GM18861 (cell line): Measurements from ENCODE around the gene CHN1.

ENCODE experiments used
- ATAC-seq: cut with Tn5 transposase; IDR thresholded peaks from one replicate; pipeline ENCODE4 v1.9.1; 2021; ENCODE audit not compliant: unreplicated experiment

The CHN1 gene

GRCh38 chr2:175011505-175011904 lies 6.3 kb upstream of the CHN1 start:
- no peak for ATAC-seq

DNA sequence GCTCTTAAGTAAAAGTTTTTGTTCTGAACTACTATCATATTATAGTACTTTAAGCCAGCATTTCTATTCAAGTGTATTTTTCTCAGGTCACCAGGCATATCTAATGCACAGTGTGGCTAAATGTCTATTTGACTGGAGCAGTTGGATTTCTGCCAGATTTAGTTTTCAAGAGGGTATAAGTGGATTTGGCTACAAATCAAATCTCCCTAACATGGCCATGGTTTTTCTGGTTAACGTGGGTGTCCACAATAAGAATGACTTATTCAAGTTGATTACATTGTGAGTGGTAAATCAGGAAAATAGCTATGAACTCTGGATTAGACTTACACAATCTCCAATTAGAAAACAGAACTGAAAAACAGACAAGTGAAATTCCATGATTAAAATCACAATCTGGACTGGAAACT lies 5.7 kb upstream of the CHN1 start:
- ATAC-seq: no peak

DNA sequence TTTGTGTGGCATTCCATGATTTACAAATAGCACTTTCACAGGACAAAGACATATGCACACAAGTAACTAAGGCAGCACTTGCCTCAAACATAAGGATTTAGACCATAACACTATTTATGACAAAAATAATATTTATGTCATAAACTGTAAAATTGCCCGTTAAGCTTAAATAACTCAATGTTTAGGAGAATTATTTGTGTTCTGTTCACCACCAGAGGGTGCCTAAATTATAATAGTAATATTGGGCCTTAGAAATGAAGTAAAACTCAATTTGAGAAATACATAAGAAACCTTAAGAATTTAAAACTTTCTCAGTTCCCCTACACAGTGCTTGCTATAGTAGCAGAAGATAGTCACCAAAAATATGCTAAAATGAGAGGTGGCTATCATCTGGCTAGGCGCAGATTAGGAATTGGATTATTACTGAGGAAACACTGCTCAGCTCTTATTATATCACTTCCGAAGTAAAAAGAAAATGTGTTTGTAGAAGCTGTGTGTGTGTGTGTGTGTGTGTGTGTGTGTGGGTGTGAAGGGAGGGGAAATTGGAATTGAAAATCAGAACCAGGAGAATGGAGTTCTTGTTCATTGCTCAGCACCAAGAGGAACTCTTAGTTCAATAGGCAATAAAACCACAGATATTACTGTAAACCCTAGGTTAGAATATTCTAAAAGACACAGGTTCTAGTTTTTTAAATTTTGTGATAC lies 4.9 kb upstream of the CHN1 start:
- no peak for ATAC-seq

GRCh38 chr2:175008801-175009495 lies 3.8 kb upstream of the CHN1 start:
- no peak for ATAC-seq

DNA sequence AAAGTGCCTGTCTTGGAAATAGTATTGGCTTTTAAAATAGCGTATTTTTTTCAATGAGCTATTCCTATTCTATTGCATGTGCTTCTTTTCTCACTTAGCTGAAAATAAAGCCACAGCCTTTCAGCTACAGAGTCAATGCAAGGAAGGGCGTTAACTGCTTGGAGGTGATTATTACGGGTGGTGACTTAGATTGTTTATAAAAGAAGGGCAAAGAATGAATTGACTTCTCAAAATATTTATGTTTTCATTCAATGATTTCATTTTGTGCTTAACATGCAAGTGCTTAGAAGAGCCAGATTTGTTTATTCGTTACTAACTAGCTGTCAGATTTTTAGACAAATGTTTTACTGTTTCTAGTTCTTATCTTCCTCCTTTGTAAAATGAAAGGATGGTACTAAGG lies 2.8 kb upstream of the CHN1 start:
- no peak for ATAC-seq

DNA sequence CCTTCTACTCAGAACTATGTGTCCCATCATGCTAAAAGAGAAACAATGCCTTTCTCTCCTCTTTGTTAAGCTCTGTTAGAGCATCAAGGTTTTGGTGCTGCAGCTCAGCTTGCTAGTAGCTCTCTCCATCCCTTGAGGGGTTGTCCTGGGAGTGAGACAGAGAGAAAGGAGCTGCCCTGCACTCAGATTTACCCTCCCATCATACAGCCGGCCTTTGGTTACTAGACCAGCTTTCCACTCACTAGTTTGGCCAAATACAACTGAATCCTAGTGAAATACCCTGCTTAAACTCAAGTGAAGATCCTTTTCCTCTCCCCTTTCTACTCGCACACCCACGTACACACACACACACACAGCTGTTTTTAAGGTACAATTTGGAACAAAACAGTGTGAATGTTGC lies 2.3 kb upstream of the CHN1 start:
- ATAC-seq: no peak

- no peak for ATAC-seq
Measured at GRCh38 chr2:175006281-175006680, 1.1 kb upstream of the CHN1 start.

- ATAC-seq: no peak
Measured at GRCh38 chr2:175005733-175006264, 618 bp upstream of the CHN1 start.

DNA sequence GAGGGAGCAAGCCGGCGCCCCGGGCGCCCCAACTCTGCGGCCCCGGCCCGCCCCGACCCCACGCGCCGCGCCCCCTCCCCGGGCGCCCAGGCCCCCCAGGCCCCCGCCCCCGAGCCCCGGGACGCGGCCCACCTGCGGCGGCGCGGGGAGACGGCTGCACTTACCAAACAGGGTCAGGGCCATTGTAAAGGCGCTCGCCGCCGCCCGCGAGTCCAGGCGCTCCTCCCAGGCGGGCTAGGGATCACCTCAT lies 526 bp downstream of the CHN1 start:
- peak; percentile 15 for ATAC-seq

DNA sequence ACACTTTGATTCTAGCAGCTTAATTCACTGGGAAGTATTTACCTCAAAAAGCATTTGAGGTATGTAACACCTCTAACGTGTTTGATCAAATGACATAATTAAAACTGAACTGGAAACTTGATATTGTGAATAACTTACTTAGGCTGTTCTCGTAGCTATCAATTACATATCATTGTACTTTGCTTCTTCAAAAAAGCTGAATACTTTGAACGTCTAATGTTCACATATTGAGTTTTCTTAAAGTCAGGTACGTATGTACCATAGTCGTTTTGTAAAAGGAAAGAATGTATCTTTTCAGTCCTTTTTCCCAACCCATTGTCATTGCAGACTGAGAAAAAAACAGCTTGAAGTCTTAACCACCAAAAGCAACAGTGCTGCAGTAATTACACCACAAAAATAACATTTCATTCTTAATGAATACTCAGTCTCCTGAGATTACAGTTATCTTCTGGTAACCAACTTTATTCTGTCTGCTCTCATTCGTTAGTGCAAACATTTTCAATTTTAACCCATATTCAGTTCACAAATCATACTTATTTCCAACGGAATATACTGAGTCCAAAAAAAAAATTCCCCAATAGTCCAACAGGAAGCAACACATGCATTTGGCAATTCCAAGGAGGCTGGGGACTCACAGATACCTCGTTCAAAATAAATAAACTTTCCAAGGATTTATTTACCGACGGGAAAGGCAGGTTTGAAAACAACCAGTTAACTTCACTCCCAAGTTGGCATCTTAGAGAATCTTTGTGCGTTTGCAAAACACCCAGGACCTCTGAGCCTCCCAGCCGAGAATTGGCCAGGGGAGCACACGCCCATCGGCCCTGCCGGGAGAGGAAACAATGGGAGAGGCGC lies 1.1 kb downstream of the CHN1 start:
- ATAC-seq: no peak

- ATAC-seq: no peak
Measured at GRCh38 chr2:175002547-175003274, 2.5 kb downstream of the CHN1 start.

- ATAC-seq: no peak
Measured at GRCh38 chr2:175001566-175001965, 3.6 kb downstream of the CHN1 start.

- ATAC-seq: no peak
Measured at GRCh38 chr2:174997110-174997509, 8.1 kb downstream of the CHN1 start.

GRCh38 chr2:174996622-174997021 lies 8.6 kb downstream of the CHN1 start:
- ATAC-seq: no peak

- no peak for ATAC-seq
Measured at GRCh38 chr2:174994381-174994780, 10.8 kb downstream of the CHN1 start.

DNA sequence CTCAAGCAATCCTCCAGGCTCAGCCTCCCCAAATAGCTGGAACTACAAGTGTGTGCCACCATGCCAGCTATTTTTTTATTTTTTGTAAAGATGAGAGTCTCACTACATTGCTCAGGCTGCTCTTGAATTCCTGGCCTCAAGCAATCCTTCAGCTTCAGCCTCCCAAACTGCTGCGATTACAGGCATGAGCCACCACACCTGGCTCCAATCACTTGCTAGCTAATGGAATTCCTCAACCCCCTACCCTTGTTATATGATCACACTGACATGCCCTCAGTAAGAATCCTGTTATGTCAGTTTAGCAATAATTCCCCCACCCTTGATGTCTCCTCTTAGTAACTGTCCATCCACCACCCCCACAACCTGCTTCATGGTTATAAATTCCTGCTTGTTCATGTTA lies 12.3 kb downstream of the CHN1 start:
- no peak for ATAC-seq

DNA sequence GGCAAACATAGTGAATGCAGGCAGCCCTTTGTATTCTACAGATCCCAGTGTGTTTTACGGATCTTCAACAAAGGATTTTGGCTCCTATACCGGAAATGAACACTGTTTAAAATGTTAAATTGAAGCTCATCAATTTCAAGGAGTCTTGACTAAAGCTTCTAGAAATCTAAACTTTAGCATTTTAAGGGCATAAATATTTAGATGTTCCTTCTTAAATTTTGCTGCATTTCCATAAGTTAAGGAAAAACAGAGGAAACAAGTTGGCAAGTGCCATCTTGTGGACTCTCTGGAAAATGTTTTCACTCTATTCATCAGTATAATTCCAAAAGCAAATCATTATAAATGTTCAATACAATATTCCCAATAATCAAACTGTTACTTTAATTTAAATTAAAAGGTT lies 19.6 kb downstream of the CHN1 start:
- no peak for ATAC-seq

GRCh38 chr2:174984561-174984960 lies 20.6 kb downstream of the CHN1 start:
- ATAC-seq: no peak

GRCh38 chr2:174981331-174981730 lies 23.9 kb downstream of the CHN1 start:
- ATAC-seq: no peak

DNA sequence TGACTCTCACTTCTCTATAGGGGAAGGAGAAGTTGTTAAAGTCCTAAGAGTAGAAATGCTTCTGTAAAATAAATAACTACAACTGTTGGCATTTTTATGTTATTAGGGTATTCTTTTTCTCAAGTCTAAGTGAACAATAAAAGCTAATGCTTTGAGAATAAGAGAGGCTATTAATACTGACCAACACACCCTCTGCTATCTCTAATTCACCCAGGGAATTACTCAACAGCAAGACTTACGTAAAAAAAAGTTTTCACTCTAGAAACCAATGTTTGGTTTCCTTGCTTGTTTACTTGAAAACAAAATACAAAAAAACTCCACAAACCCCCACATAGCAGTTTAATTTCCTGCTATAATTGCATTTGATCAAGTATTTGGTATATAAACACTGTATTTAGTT lies 25.2 kb downstream of the CHN1 start:
- ATAC-seq: no peak

DNA sequence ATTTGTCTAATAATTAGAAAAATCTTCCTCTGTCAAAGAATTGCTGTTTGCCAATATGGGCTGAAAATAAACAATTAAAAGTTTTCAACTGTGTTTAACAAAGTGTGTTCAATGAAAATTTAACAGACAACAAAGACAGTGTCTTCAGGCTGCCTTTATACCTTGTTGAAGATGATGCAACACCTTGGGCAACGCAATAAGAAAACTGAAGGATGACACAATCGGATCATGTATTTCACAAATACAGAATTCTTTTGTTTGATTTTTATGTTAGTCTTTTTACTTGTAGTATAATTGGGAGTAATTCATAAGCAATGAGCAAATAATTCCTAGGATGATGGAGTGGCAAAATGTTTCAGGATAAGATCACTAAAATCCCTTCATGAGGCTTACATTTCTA lies 27.8 kb downstream of the CHN1 start:
- no peak for ATAC-seq
